WTC11 (cell line): ENCODE results near the gene ANKS3.

ENCODE experiments used
- CREB1 ChIP-seq: sonication (generic); formaldehyde crosslinking; IDR thresholded peaks from 2 replicates; pipeline ENCODE4 v1.8.0; 2023; ENCODE audit warnings: mild to moderate bottlenecking, missing genetic modification reagents
- JUN ChIP-seq: sonication (generic); formaldehyde crosslinking; IDR thresholded peaks from 2 replicates; pipeline ENCODE4 v1.8.0; 2023; ENCODE audit warnings: mild to moderate bottlenecking, missing genetic modification reagents
- TEAD4 ChIP-seq: sonication (generic); formaldehyde crosslinking; IDR thresholded peaks from 2 replicates; pipeline ENCODE4 v1.8.0; 2022; ENCODE audit warnings: mild to moderate bottlenecking, missing genetic modification reagents
- TF ChIP-seq, protein P1 (sequence below): sonication (generic); formaldehyde crosslinking; IDR thresholded peaks from 2 replicates; pipeline ENCODE4 v1.8.0; 2022; ENCODE audit warnings: missing genetic modification reagents
- TF ChIP-seq, protein P2 (sequence below): sonication (generic); formaldehyde crosslinking; IDR thresholded peaks from 2 replicates; pipeline ENCODE4 v1.8.0; 2022; ENCODE audit warnings: mild to moderate bottlenecking, missing genetic modification reagents

DNA sequence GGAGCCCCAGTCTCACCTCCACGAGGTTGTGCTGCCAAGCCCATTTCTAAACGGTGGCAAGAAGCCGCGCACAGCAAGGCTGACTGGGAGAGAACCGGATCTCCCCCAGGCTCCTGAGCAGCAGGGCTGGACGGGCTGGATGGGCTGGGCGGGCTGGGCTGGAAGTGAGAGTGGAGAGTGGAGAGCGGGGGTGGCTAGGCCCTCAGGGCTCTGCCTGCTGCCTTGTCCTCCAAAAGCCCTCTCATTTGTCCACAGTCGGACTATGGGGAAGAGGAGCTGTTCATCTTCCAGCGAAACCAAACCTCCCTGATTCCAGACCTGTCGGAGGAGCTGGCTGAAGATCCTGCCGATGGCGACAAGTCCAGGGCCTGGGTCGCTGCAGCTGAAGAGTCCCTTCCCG is 3.5 kb upstream of the ANKS3 start:
- TF ChIP-seq TEAD4 (CRISPR knock-in tag) = no peak
- no peak for TF ChIP-seq CREB1 (CRISPR knock-in tag)
- TF ChIP-seq JUN (CRISPR knock-in tag) = no peak
- TF ChIP-seq, protein P1, sequence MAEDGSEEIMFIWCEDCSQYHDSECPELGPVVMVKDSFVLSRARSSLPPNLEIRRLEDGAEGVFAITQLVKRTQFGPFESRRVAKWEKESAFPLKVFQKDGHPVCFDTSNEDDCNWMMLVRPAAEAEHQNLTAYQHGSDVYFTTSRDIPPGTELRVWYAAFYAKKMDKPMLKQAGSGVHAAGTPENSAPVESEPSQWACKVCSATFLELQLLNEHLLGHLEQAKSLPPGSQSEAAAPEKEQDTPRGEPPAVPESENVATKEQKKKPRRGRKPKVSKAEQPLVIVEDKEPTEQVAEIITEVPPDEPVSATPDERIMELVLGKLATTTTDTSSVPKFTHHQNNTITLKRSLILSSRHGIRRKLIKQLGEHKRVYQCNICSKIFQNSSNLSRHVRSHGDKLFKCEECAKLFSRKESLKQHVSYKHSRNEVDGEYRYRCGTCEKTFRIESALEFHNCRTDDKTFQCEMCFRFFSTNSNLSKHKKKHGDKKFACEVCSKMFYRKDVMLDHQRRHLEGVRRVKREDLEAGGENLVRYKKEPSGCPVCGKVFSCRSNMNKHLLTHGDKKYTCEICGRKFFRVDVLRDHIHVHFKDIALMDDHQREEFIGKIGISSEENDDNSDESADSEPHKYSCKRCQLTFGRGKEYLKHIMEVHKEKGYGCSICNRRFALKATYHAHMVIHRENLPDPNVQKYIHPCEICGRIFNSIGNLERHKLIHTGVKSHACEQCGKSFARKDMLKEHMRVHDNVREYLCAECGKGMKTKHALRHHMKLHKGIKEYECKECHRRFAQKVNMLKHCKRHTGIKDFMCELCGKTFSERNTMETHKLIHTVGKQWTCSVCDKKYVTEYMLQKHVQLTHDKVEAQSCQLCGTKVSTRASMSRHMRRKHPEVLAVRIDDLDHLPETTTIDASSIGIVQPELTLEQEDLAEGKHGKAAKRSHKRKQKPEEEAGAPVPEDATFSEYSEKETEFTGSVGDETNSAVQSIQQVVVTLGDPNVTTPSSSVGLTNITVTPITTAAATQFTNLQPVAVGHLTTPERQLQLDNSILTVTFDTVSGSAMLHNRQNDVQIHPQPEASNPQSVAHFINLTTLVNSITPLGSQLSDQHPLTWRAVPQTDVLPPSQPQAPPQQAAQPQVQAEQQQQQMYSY = no peak
- TF ChIP-seq, protein P2, sequence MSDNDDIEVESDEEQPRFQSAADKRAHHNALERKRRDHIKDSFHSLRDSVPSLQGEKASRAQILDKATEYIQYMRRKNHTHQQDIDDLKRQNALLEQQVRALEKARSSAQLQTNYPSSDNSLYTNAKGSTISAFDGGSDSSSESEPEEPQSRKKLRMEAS (CRISPR knock-in tag) = no peak
